ENCODE data around the gene MRPL53. TPM values are rescaled to one million over a fixed set of nuclear protein-coding genes. Genes with fewer than 3 reads are reported as not detected.

Gene MRPL53
- total and polyA plus RNA-seq, 9 of the 15 experiments (the other 6 are each of a cell fraction or from before 2014, with no cell fraction given): 11.5 to 87.9 (median 41.1) TPM

- TF ChIP-seq REST (IDR thresholded peaks at IDR 0.05; ENCODE audit: borderline replicate concordance) (peak; percentile 30), REST (CRISPR knock-in tag; IDR thresholded peaks at IDR 0.05; ENCODE audit: low read depth) (no peak; the same call in none of the 2 replicates), NFRKB (IDR thresholded peaks at IDR 0.05; ENCODE audit: low read depth) (peak; percentile 68), ZSCAN32 (CRISPR knock-in tag; IDR thresholded peaks at IDR 0.05) (no peak), ARID4B (CRISPR knock-in tag; IDR thresholded peaks at IDR 0.05) (no peak), HBP1 (CRISPR knock-in tag; IDR thresholded peaks at IDR 0.05) (no peak), PRMT5 (CRISPR knock-in tag; IDR thresholded peaks at IDR 0.05) (no peak), DNMT1 (IDR thresholded peaks at IDR 0.05) (no peak), ZNF280B (CRISPR knock-in tag; IDR thresholded peaks at IDR 0.05) (no peak), YY1 (IDR thresholded peaks at IDR 0.05; ENCODE audit: borderline replicate concordance in 1 of 3, control insufficient read depth in 1 of 3, extremely low read depth in 1 of 3, insufficient read depth in 3 of 3, insufficient read length in 1 of 3, insufficient replicate concordance in 2 of 3, low read depth in 1 of 3, low read length in 2 of 3) (peak in 2 of 3 experiments; percentile 15 to 78)
Measured at GRCh38 chr2:74502720-74503505, 30.4 kb upstream of the MRPL53 start (continued).
